Keratinocyte (primary cell): Measurements from ENCODE around the gene APAF1.

ENCODE experiments used
- CTCF ChIP-seq, 3 experiments: IDR thresholded peaks in 1 of 3; conservative IDR thresholded peaks in 1 of 3; optimal IDR thresholded peaks in 1 of 3; 2 replicates in 2 of 3; 3 replicates in 1 of 3; pipeline versions ENCODE3 to v1.5.1; 2011; ENCODE audit warnings: low read length in 3 of 3, mild to moderate bottlenecking in 3 of 3, moderate library complexity in 2 of 3, control low read depth in 1 of 3, inconsistent platforms in 1 of 3; ENCODE audit not compliant: insufficient read depth in 2 of 3; ENCODE audit errors: extremely low read depth in 1 of 3
- EZH2 ChIP-seq: IDR thresholded peaks from one replicate; pipeline ENCODE4 v1.6.1; 2012; ENCODE audit warnings: inconsistent platforms, mild to moderate bottlenecking, low read length, moderate library complexity

- TF ChIP-seq CTCF (optimal IDR thresholded peaks at IDR 0.05 in 1 of 3, IDR thresholded peaks at IDR 0.05 in 1 of 3, conservative IDR thresholded peaks at IDR 0.05 in 1 of 3; ENCODE audit: extremely low read depth in 1 of 3, insufficient read depth in 2 of 3, low read length in 3 of 3) (no peak), EZH2 (no peak)
These were observed 105.4 kb downstream of the APAF1 start for GRCh38 chr12:98750511-98750910.
